RWPE2 (cell line): ENCODE results near the gene FARS2.

Experiments
- ATAC-seq: fragments of 200-7000 bp; cut with Tn5 transposase; 3 replicates; pipeline ENCODE4 v1.9.1; 2021; ENCODE audit warnings: low read depth
- DNase-seq: peaks from one replicate; pipeline ENCODE4 v3.0.0-alpha.2; 2020; ENCODE audit warnings: low spot score
- H3K27ac ChIP-seq: fragments of 450-650 bp; 2 replicates; pipeline ENCODE4 v1.5.1; 2017; ENCODE audit warnings: mild to moderate bottlenecking; ENCODE audit not compliant: poor library complexity, severe bottlenecking
- H3K27me3 ChIP-seq: fragments of 250-450 bp; sonication (Bioruptor Pico); 2 replicates; pipeline ENCODE4 v1.5.1; 2021; ENCODE audit warnings: mild to moderate bottlenecking, moderate library complexity; ENCODE audit not compliant: insufficient read depth, poor library complexity, severe bottlenecking
- H3K36me3 ChIP-seq: fragments of 250-450 bp; sonication (Bioruptor Pico); 2 replicates; pipeline ENCODE4 v1.5.1; 2020; ENCODE audit warnings: low read depth, mild to moderate bottlenecking, moderate library complexity
- H3K4me1 ChIP-seq: fragments of 250-450 bp; sonication (Bioruptor Pico); 2 replicates; pipeline ENCODE4 v1.5.1; 2021; ENCODE audit warnings: mild to moderate bottlenecking, moderate library complexity; ENCODE audit not compliant: insufficient read depth, poor library complexity, severe bottlenecking
- H3K4me3 ChIP-seq: fragments of 250-450 bp; sonication (Bioruptor Pico); 2 replicates; pipeline ENCODE4 v1.5.1; 2021; ENCODE audit warnings: mild to moderate bottlenecking, moderate library complexity; ENCODE audit not compliant: severe bottlenecking
- H3K9me3 ChIP-seq: fragments of 250-450 bp; sonication (Bioruptor Pico); 2 replicates; pipeline ENCODE4 v1.5.1; 2021; ENCODE audit warnings: mild to moderate bottlenecking, moderate library complexity; ENCODE audit not compliant: severe bottlenecking
- CTCF ChIP-seq: fragments of 450-650 bp; IDR thresholded peaks from one replicate; pipeline ENCODE4 v1.5.1; 2017; ENCODE audit warnings: mild to moderate bottlenecking, moderate library complexity; ENCODE audit not compliant: poor library complexity, severe bottlenecking

FARS2 gene

GRCh38 chr6:5459346-5459745 is 198.0 kb downstream of the FARS2 start:
- TF ChIP-seq CTCF, result no peak
- DNase-seq, result no peak
- H3K27me3 ChIP-seq, result no peaks in the 10 kb centered on the region

GRCh38 chr6:5461365-5461764 is 200.1 kb downstream of the FARS2 start:
- no peak for DNase-seq
- ATAC-seq, result no peak
- H3K4me3 ChIP-seq, result no peak overlapping the region
- peaks cover 13% of the 10 kb centered on the region for H3K4me1 ChIP-seq
- H3K9me3 ChIP-seq, result no peaks in the 10 kb centered on the region
- no peaks in the 10 kb centered on the region for H3K36me3 ChIP-seq
- H3K27me3 ChIP-seq, result no peaks in the 10 kb centered on the region
- no peak overlapping the region for H3K27ac ChIP-seq
- no peak for TF ChIP-seq CTCF

More at GRCh38 chr6:5459346-5459745, 198.0 kb downstream of the FARS2 start:
- no peaks in the 10 kb centered on the region for H3K36me3 ChIP-seq
- no peak for ATAC-seq
- no peak overlapping the region for H3K4me3 ChIP-seq
- H3K4me1 ChIP-seq, result peaks cover 13% of the 10 kb centered on the region
- no peak overlapping the region for H3K27ac ChIP-seq
- no peaks in the 10 kb centered on the region for H3K9me3 ChIP-seq

GRCh38 chr6:5462856-5463255 is 201.5 kb downstream of the FARS2 start:
- ATAC-seq (no peak), DNase-seq (no peak)
- Histone ChIP-seq H3K9me3 (no peaks in the 10 kb centered on the region), H3K27me3 (no peaks in the 10 kb centered on the region), H3K36me3 (no peaks in the 10 kb centered on the region), H3K4me3 (no peak overlapping the region), H3K27ac (no peak overlapping the region), H3K4me1 (peaks cover 5% of the 10 kb centered on the region)
- TF ChIP-seq CTCF, result no peak

- TF ChIP-seq CTCF, result no peak
- ATAC-seq (no peak), DNase-seq (no peak)
- Histone ChIP-seq H3K36me3 (no peaks in the 10 kb centered on the region), H3K27ac (no peak overlapping the region), H3K4me1 (no peaks in the 10 kb centered on the region), H3K27me3 (no peaks in the 10 kb centered on the region), H3K4me3 (no peak overlapping the region), H3K9me3 (no peaks in the 10 kb centered on the region)
These were observed 202.4 kb downstream of the FARS2 start for GRCh38 chr6:5463690-5464089.

GRCh38 chr6:5464099-5464885 is 203.0 kb downstream of the FARS2 start:
- Histone ChIP-seq H3K9me3 (no peaks in the 10 kb centered on the region), H3K4me3 (no peak overlapping the region), H3K36me3 (no peaks in the 10 kb centered on the region), H3K27me3 (no peaks in the 10 kb centered on the region), H3K4me1 (no peaks in the 10 kb centered on the region), H3K27ac (no peak overlapping the region)
- ATAC-seq (no peak), DNase-seq (no peak)
- TF ChIP-seq CTCF, result no peak
